HEK293 (cell line): ENCODE data around the gene DOCK1.

Experiments
- CTCF ChIA-PET: fragments of 350-600 bp; formaldehyde crosslinking; extraction: SDS; loops from one replicate; lab custom pipeline; 2021; ENCODE audit warnings: antibody characterized with exemption; lab: Yijun Ruan, JAX
- POLR2A ChIA-PET: fragments of 300-600 bp; formaldehyde crosslinking; extraction: SDS; loops from one replicate; lab custom pipeline; 2020; ENCODE audit warnings: antibody characterized with exemption, inconsistent platforms; lab: Yijun Ruan, JAX
- H3K27ac ChIP-seq: fragments of 200-500 bp; sonication (Bioruptor generic); 2 replicates; pipeline ENCODE4 v1.5.1; 2014; ENCODE audit warnings: low read depth, low read length, control low read depth, inconsistent platforms; ENCODE audit errors: extremely low read depth
- H3K36me3 ChIP-seq, 2 experiments: fragments of 200-500 bp in 1 of 2; sonication (Bioruptor generic) in 1 of 2; 1 replicate in 1 of 2; 2 replicates in 1 of 2; pipeline ENCODE4 v1.5.1; 2014 to 2017; ENCODE audit warnings: inconsistent platforms in 2 of 2, low read length in 2 of 2; ENCODE audit not compliant: control insufficient read depth in 2 of 2, insufficient read depth in 1 of 2
- H3K4me1 ChIP-seq: fragments of 200-500 bp; sonication (Bioruptor generic); 2 replicates; pipeline ENCODE4 v1.5.1; 2014; ENCODE audit warnings: mild to moderate bottlenecking, low read length, inconsistent platforms; ENCODE audit not compliant: control insufficient read depth, insufficient read depth
- H3K4me3 ChIP-seq: 2 replicates; pipeline ENCODE4 v1.5.1; 2011; ENCODE audit warnings: low read depth, mild to moderate bottlenecking, control low read depth, low read length, moderate library complexity
- H3K9me3 ChIP-seq: fragments of 200-500 bp; sonication (Bioruptor generic); 2 replicates; pipeline ENCODE4 v1.5.1; 2014; ENCODE audit warnings: low read depth, low read length, inconsistent platforms; ENCODE audit not compliant: control insufficient read depth, insufficient read depth
- GLIS2 ChIP-seq: fragments of 450-650 bp; formaldehyde crosslinking; IDR thresholded peaks from 2 replicates; pipeline ENCODE4 v1.5.1; 2016; ENCODE audit warnings: missing biosample characterization, missing genetic modification characterization
- HOXC10 ChIP-seq: sonication (generic); formaldehyde crosslinking; IDR thresholded peaks from 2 replicates; pipeline ENCODE4 v1.8.1; 2023; ENCODE audit warnings: mild to moderate bottlenecking, missing genetic modification reagents
- INSM2 ChIP-seq: fragments of 450-650 bp; formaldehyde crosslinking; IDR thresholded peaks from 2 replicates; pipeline ENCODE4 v1.5.1; 2016; ENCODE audit warnings: missing biosample characterization, missing genetic modification characterization
- KLF10 ChIP-seq: fragments of 450-650 bp; IDR thresholded peaks from 2 replicates; pipeline ENCODE4 v1.5.1; 2018; ENCODE audit warnings: missing biosample characterization, mild to moderate bottlenecking, missing genetic modification characterization
- KLF8 ChIP-seq: fragments of 450-650 bp; formaldehyde crosslinking; IDR thresholded peaks from 2 replicates; pipeline ENCODE4 v1.5.1; 2016; ENCODE audit warnings: missing biosample characterization, missing genetic modification characterization
- KLF9 ChIP-seq: fragments of 450-650 bp; formaldehyde crosslinking; IDR thresholded peaks from 2 replicates; pipeline ENCODE4 v1.5.1; 2016; ENCODE audit warnings: missing biosample characterization, missing genetic modification characterization, low read depth
- OSR2 ChIP-seq: fragments of 450-650 bp; formaldehyde crosslinking; IDR thresholded peaks from 2 replicates; pipeline ENCODE4 v1.5.1; 2016; ENCODE audit warnings: missing biosample characterization, missing genetic modification characterization
- OVOL3 ChIP-seq: fragments of 450-650 bp; formaldehyde crosslinking; IDR thresholded peaks from 2 replicates; pipeline ENCODE4 v1.5.1; 2016; ENCODE audit warnings: missing biosample characterization, missing genetic modification characterization
- SALL2 ChIP-seq: fragments of 450-650 bp; formaldehyde crosslinking; IDR thresholded peaks from 2 replicates; pipeline ENCODE4 v1.5.0; 2017; ENCODE audit warnings: missing biosample characterization, mild to moderate bottlenecking, missing genetic modification characterization, borderline replicate concordance
- TCF7L2 ChIP-seq: IDR thresholded peaks from 2 replicates; pipeline ENCODE4 v1.6.1; 2011; ENCODE audit warnings: low read depth, mild to moderate bottlenecking, inconsistent platforms, low read length, moderate library complexity, borderline replicate concordance
- TRIM28 ChIP-seq: IDR thresholded peaks from 2 replicates; pipeline ENCODE4 v1.6.1; 2011; ENCODE audit warnings: low read length, control low read depth, borderline replicate concordance
- WT1 ChIP-seq: fragments of 450-650 bp; formaldehyde crosslinking; IDR thresholded peaks from 2 replicates; pipeline ENCODE4 v1.5.1; 2016; ENCODE audit warnings: missing biosample characterization, missing genetic modification characterization
- ZFP37 ChIP-seq: fragments of 450-650 bp; formaldehyde crosslinking; IDR thresholded peaks from 2 replicates; pipeline ENCODE4 v1.5.1; 2016; ENCODE audit warnings: missing biosample characterization, missing genetic modification characterization
- ZNF169 ChIP-seq: fragments of 450-650 bp; formaldehyde crosslinking; IDR thresholded peaks from 2 replicates; pipeline ENCODE4 v1.5.1; 2016; ENCODE audit warnings: missing biosample characterization, missing genetic modification characterization
- ZNF211 ChIP-seq: fragments of 450-650 bp; formaldehyde crosslinking; IDR thresholded peaks from 2 replicates; pipeline ENCODE4 v1.5.1; 2016; ENCODE audit warnings: low read depth, missing biosample characterization, missing genetic modification characterization
- ZNF214 ChIP-seq: fragments of 450-650 bp; formaldehyde crosslinking; IDR thresholded peaks from 2 replicates; pipeline ENCODE4 v1.5.1; 2017; ENCODE audit warnings: missing biosample characterization, mild to moderate bottlenecking, missing genetic modification characterization, borderline replicate concordance
- ZNF280D ChIP-seq: fragments of 450-650 bp; formaldehyde crosslinking; IDR thresholded peaks from 2 replicates; pipeline ENCODE4 v1.5.1; 2016; ENCODE audit warnings: missing biosample characterization, missing genetic modification characterization
- ZNF341 ChIP-seq: fragments of 450-650 bp; formaldehyde crosslinking; IDR thresholded peaks from 2 replicates; pipeline ENCODE4; 2016; ENCODE audit warnings: low read depth, missing biosample characterization, missing genetic modification characterization
- ZNF37A ChIP-seq: fragments of 450-650 bp; IDR thresholded peaks from 2 replicates; pipeline ENCODE4 v1.5.1; 2018; ENCODE audit warnings: missing biosample characterization, missing genetic modification characterization
- ZNF518A ChIP-seq: fragments of 450-650 bp; formaldehyde crosslinking; conservative IDR thresholded peaks from 2 replicates; pipeline ENCODE4 v1.5.1; 2016; ENCODE audit warnings: low read depth, missing biosample characterization, missing genetic modification characterization
- ZNF621 ChIP-seq: fragments of 450-650 bp; formaldehyde crosslinking; IDR thresholded peaks from 2 replicates; pipeline ENCODE4 v1.5.1; 2017; ENCODE audit warnings: missing biosample characterization, missing genetic modification characterization
- ZNF645 ChIP-seq: fragments of 450-650 bp; formaldehyde crosslinking; IDR thresholded peaks from 2 replicates; pipeline ENCODE4; 2016; ENCODE audit warnings: missing biosample characterization, missing genetic modification characterization
- ZNF664 ChIP-seq: fragments of 450-650 bp; formaldehyde crosslinking; IDR thresholded peaks from 2 replicates; pipeline ENCODE4 v1.5.1; 2016; ENCODE audit warnings: missing biosample characterization, missing genetic modification characterization
- ZNF704 ChIP-seq: fragments of 450-650 bp; formaldehyde crosslinking; IDR thresholded peaks from 2 replicates; pipeline ENCODE4 v1.5.1; 2016; ENCODE audit warnings: missing biosample characterization, missing genetic modification characterization
- ZNF747 ChIP-seq: fragments of 450-650 bp; formaldehyde crosslinking; IDR thresholded peaks from 2 replicates; pipeline ENCODE4 v1.5.1; 2016; ENCODE audit warnings: missing biosample characterization, missing genetic modification characterization

DOCK1 gene

GRCh38 chr10:127127822-127128221, 222.6 kb downstream of the DOCK1 start:
- ChIA-PET CTCF (no interaction called here), POLR2A (no interaction called here)
- peaks cover 0 to 31% of the 10 kb centered on the region in 2 experiments; a peak in 2 of 3 replicates for H3K36me3 ChIP-seq
- TF ChIP-seq OVOL3 (tag by site-specific recombination): no peak
- no peak for TF ChIP-seq ZNF645 (tag by site-specific recombination)
- no peak for TF ChIP-seq TRIM28
- TF ChIP-seq KLF10 (tag by site-specific recombination): no peak
- TF ChIP-seq KLF9: no peak
- no peak for TF ChIP-seq HOXC10 (CRISPR knock-in tag)
- no peak for TF ChIP-seq ZNF664 (tag by site-specific recombination)
- no peak for TF ChIP-seq ZNF341
- no peak for TF ChIP-seq WT1 (tag by site-specific recombination)
- TF ChIP-seq INSM2 (tag by site-specific recombination): no peak
- H3K4me1 ChIP-seq: no peaks in the 10 kb centered on the region; the same call in 1 of the 2 replicates
- no peaks in the 10 kb centered on the region for H3K9me3 ChIP-seq
- no peak overlapping the region for H3K4me3 ChIP-seq
- H3K27ac ChIP-seq: no peak overlapping the region

- ChIA-PET CTCF (no interaction called here), POLR2A (no interaction called here)
- Histone ChIP-seq H3K36me3 (peaks cover 0 to 31% of the 10 kb centered on the region in 2 experiments; a peak in 2 of 3 replicates), H3K9me3 (no peaks in the 10 kb centered on the region), H3K27ac (no peak overlapping the region), H3K4me1 (no peaks in the 10 kb centered on the region; the same call in 1 of the 2 replicates), H3K4me3 (no peak overlapping the region)
- TF ChIP-seq KLF8: no peak
- TF ChIP-seq ZNF704 (tag by site-specific recombination): no peak
- no peak for TF ChIP-seq ZNF280D (tag by site-specific recombination)
- no peak for TF ChIP-seq ZNF211 (tag by site-specific recombination)
- TF ChIP-seq OSR2: no peak
- TF ChIP-seq ZNF169 (tag by site-specific recombination): no peak
- no peak for TF ChIP-seq SALL2
- no peak for TF ChIP-seq TCF7L2
- no peak for TF ChIP-seq ZNF214
- TF ChIP-seq ZNF37A (tag by site-specific recombination): no peak
- no peak for TF ChIP-seq GLIS2
- no peak for TF ChIP-seq ZNF518A
- no peak for TF ChIP-seq ZFP37 (tag by site-specific recombination)
- no peak for TF ChIP-seq ZNF747 (tag by site-specific recombination)
- no peak for TF ChIP-seq ZNF621 (tag by site-specific recombination)
These were observed 223.9 kb downstream of the DOCK1 start for GRCh38 chr10:127129104-127129503.
